Measurements from ENCODE around the gene PTPRE.

- TF ChIP-seq EP300 (IDR thresholded peaks at IDR 0.05) = no peak
- no peak for TF ChIP-seq CTCF (IDR thresholded peaks at IDR 0.05)
Measured at GRCh38 chr10:128027822-128028507, 121.1 kb downstream of the PTPRE start.

All from upper lobe of left lung (tissue), 4 donors.